Dermis blood vessel endothelial cell (primary cell): ENCODE data around the gene UPK3A. TPM values are rescaled to one million over a fixed set of nuclear protein-coding genes. Genes with fewer than 3 reads are reported as not detected.
"Not testable (repeated sequence)": the region's sequence is repeated elsewhere in the genome, so short reads cannot be mapped to it uniquely, and the experiment has no call there.

ENCODE experiments used
- DNase-seq: peaks from one replicate; pipeline ENCODE4 v3.0.0; 2010
- total RNA-seq: library from RNA; depleted of rRNA; stranded (reverse); fragments of >200 nt; gene quantifications from 2 replicates; pipeline ENCODE4 v1.2.3, GENCODE V29; 2014

Gene UPK3A
- total RNA-seq, 1 donor from 2014 or later = not detected

DNA sequence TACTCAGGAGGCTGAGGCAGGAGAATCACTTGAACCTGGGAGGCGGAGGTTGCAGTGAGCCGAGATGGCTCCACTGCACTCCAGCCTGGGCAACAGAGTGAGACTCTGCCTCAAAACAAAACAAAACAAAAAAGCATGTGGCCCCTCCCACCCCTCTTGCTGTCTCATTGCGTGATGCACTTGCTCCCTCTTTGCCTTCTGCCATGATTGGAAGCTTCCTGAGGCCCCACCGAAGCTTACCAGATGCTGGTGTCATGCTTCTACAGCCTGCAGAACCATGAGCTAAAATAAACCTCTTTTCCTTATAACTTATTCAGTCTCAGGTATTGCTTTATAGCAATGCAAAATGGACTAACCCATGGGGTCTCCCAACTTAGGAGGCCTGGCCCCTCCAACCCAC lies 26.8 kb upstream of the UPK3A start:
- not testable (repeated sequence) for DNase-seq

DNA sequence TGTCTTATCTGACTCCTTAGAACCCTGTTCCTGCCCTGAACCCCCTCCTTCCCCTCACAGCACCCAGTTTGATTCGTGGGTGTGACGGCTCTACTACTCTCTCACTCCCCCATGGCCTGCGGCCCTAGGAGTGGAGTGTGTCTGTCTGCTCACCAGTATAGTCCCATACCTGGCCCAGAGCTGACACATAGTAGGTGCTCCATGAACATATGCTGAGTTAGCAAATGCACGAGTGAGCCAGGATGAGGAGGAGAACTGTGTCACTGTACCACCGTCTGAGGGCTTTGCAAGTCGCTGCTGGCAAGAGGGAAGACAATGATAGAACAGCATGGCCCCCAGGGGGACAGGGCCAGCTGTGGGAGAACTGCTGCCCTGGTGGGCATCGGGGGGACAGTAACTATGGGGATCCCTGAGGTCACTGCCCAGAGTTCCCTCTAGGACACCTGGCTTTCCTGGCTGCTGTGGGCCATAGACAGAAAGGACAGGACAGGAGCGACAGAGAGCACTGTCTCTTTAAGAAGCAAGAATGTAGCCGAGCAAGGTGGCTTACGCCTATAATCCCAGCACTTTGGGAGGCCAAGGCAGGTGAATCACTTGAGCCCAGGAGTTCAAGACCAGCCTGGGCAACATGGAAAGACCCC lies 24.9 kb upstream of the UPK3A start:
- no peak for DNase-seq

DNA sequence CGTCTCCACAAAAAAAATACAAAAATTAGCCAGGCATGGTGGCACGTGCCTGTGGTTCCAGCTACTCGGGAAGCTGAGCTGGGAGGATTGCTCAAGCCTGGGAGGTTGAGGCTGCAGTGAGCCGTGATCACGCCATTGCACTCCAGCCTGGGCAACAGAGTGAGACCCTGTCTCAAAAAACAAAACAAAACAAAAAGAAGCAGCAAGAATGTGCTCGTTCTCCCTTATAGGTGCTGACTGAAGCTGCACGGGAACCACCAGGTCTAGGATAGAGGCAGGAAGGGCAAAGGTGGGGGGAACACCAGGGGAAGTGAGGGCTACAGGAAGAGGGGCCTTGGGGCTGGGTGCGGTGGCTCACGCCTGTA lies 24.4 kb upstream of the UPK3A start:
- not testable (repeated sequence) for DNase-seq

DNA sequence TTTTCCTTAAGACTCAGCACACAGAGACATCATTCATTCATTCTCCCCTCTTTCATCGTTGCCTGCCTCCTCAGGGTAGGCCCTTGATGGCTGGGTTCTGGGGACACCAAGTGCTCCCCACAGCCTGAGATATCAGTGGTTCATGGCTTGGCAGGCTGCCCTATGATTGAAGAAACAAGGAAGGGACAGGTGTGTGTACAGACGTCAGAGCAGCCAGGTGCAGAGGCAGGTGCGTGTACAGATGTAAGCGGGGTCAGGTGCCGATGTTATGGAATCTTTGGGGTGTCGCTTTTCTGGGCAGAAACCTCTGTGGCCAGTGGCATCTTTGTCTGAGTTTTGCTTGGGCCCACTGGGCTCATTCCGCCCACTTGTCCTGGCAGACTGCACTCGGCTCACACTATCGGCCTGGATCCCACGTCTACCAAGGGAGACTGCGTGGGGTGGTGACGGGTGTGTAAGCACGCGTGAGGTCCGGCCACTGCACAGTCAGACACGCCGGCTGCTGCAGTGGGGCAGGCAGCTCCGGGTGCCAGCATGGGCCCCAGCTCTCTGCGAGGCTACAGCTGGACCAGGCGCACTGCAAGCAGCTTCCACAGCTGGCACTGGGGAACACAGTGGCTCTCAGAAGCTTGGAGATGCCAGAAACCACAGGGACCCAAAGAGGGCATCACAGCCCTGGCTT lies 23.2 kb upstream of the UPK3A start:
- no peak for DNase-seq

DNA sequence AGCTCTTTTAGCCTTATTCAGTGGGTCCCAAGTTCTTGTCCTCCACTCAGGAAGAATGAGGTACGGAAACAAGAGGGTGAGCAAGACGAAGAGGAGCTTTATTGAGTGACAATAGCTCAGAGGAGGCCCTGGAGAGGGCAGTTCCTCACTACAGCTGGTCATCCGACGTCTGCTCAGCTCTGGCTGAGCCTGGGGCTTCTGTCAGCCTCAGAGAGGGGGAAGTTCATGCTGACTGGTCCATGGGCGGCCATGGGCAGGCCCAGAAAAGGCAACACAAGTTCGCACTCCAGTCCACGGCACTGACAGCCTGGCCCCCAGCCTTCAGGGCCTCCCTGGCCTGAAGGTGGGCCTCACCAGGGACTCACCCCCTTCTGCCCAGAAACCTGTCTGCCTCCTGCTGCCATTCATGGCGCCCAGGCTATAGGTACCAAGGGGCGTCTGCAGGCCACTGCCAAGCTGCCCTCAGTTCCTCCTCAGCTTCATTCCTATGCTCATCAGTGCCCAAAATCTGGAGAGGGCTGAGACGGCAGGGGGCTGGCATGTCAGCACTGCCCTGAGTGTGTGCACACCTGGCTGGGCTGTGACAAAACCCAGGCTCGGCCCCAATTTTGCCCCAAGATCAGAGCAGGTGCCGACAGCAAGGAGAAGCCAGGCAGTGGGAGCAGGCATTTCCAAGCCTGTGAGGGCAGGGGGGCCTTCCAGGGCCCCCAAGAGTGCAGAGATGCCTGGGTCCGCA lies 22.4 kb upstream of the UPK3A start:
- DNase-seq = no peak

DNA sequence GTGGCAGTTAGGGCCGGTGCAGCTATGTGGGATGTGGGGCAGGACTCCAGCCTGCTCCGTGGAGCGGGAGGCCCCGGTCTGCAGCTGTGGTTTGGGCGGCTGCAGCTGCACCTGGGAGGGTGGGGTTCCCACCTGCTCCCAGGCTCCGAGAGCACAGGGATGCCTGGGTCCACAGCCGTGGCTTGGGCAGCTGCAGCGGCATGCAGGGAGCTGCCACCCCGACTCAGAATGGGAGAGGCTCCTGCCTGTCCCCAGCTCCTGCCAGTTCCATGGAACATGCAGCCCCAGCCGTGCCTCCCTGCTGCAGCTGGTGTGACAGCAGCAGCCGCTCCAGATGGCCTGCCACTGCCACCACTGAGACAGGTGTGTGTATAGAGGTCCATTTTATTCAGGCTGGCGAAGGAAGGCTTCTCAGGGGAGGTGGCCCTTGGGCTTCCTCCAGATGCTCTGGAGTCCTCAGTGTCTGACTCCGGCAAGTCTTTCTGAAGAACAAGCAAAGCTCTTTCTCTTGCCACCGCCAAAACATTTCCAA lies 21.8 kb upstream of the UPK3A start:
- DNase-seq = no peak

DNA sequence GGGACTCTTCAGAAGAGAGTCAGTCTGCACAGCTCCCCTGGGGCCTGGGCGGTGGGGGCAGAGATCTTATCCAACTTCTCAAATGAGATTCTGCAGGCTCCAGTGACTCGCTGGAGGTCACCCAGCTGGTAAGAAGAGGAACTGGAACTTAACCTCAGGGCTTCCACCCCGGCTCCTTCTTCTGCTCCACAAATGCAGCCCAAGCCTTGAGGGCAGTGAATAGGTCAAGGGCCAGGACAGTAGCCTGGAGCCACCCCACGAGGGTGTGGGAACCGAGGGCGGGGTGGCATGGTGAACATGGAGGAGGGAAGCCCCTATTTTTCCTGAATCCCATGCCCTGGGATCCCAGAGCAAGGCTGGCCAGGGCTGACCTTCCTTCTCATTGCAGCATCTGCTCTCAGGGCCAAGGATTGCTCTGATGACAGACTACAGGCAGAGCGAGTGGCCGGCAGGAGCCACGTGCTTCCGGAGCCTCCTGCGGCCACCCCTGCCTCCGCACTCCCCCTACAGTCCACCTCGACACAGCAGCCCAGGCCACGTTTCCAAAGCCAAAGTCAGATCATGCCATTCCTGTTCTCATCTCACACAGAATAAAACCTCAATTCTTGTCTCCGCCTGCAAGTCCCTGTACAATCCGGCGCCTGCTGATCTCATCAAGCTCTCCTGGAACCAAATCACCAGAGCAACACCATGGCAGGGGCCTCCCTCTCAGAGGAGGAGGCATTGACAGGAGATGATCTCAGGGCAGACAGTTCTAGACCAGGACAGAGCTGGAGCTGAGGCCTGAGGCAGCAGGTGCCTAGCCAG lies 21.1 kb upstream of the UPK3A start:
- peak; percentile 88 for DNase-seq

DNA sequence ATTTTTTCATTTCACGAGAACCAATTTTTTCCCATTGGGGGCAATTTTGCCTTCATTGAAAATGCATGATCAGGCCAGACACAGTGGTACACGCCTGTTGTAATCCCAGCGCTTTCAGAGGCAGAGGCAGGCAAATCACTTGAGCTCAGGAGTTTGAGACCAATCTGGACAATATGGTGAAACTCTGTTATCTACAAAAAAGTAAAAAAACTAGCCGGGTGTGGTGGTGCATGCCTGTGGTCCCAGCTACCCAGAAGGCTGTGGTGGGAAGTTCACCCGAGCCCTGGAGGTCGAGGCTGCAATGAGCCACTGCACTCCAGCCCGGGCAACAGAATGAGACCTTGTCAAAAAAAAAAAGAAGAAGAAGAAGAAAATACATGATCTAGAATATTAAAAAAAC lies 19.2 kb upstream of the UPK3A start:
- DNase-seq = no peak

DNA sequence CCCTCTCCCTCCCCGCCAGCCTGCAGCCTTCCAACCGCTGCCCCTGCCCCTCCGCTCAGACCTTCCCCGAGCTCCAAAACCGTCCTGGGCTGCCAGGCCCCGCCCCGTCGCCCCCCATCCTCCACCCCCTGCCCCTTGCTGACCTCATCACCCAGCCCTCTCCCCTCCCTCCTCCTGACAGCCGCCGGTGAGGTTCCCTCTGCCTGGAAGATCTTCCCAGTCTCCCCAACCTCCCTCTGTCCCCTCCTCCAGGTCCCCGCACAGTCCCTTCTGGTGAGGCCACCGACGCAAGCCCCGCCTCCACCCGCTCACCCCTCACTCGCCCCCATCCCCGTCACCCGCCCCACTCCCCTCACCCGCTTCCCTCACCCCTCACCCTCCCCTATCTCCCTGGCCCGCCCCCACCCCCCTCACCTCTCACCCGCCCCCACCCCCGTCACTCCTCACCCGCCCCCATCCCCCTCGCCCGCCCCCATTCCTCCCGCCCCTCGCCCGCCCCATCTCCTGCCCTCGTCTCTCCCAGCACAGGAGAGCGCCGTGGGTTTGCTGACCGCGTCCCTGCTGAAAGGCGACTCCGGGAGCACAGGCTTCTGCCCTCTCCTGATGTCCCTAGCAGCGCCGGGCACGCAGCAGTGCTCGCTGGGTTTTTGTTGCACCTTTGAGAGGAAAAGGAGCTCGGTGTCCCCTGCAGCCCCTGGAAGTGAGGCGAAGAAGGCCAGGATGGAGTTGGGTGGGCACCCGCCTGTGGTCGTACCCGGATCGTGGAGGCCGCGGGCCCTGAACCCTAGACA lies 16.4 kb upstream of the UPK3A start:
- peak; percentile 26 for DNase-seq

DNA sequence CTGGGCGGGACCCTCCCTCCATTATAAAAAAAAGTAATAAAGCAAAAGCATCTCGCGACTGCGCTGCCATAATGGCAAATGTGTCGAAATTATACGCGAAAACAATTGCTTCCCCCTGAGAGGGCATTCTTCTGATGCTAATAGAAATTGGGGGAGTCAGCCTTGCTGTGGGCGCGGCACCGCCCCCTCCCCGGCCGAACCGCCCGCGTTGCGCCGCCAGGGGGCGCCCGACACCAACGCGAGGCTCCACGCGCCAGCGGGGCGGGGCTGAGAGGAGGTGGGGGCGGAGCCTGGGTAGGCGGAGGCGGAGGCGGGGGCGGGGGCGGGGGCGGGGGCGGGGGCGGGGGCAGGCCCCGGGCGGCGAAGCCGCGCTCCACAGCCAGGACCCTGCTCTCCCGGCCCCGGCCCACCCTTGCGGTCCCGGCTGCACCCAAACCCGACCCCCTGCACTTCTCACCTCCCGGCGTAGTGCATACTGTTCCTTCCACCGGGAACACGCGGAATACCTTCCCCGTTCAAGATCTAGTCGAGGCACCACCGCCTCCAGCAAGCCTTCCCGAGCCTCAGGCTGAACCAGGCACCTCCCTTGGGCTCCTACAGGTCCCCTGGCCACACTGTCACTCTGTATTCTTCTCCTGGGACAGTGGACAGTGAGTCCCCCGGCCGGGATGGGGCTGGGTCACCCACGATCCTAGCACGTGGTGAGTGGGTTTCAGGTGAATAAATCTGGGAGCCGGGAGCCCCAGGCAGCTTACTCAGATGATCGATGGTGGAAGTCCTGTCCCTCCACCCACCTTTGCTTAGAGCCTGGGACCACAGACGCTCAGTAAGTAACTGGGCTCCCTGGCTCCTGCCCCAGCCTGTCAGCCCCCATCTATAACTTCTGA lies 15.5 kb upstream of the UPK3A start:
- DNase-seq = peak; percentile 81

DNA sequence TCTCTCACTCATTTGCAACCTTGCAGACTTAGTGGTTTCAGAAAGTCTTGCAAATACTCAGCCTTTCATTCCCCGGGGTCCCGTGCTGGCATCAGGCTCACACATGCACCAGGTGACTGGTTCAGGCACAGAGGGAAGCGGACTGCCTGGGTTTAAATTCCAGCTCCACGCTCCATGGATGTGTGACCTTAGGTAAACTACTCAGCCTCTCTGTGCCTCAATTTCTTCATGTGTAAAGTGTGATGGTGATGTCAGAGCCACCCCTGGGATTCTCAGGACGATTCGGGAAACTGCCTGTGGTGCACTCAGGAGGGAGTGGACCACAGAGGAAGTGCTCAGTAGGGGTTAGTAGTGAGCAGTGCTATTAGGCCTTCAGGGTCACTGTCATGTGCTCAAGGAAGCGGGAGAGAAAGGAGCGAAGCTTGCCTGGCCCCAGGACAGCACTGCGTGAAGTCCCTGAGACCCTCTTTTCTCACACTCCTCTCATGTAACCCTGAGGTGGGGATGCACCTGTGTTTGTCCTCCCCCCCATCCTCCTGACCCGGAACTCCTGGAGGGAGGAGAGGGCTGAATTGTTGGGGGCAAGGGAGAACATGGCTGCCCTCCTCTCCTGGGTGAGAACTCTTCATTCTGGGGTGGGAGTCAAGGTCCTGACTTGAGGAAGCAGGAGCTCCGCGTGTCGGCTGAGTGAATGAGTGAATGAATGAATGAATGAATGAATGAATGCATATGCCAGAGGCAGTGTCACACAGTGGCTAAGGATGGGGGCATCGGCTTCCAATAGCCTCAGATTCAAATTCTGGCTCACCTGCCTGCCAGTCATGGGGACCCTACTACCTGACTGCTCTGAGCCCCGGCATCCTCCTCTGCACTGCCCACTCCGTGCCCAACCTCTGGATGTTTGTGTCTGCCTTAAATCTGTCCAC lies 14.4 kb upstream of the UPK3A start:
- no peak for DNase-seq

DNA sequence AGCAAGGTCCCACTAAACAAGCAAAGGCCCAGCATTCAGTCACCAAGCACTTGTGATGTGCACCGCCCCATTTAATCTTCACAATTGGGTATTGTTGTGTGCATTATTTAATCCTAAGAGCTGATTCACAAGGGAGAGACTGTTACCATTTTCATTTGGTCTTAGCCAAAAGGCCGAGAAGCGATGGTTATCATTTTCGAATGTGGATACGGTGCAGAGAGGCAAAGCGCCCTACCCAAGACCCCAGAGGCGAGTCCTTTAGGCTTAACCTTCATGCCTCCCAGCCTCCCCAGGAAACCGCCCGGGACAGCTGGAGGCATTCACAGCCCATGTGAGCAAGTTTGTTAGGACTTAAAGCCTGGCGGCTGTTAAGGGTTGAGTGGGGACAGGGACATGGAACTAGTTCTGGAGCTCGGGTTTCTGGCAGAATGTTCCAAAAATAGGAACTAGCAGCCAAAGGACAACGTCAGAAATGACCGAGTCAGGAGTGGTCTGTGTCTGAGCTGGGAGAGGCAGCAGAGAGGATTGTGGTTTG lies 13.0 kb upstream of the UPK3A start:
- DNase-seq = no peak

DNA sequence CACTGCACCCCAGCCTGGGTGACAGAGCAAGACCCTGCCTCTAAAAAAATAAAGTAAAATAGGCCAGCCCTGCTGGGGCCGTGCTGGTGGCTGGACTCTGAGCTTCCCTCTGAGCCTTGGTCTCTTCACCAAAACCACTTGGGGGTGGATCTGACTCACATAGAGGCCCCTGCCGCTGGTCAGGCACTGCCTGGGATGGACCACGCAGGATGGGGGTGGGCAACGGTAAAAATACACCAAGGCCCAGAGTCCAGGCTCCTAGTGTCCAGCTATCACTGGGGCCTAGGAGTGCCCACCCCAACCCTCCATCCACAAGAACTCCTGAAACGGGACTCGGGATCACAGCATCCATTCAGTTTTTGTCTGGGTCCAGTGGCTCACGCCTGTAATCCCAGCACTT lies 12.3 kb upstream of the UPK3A start:
- DNase-seq = no peak

DNA sequence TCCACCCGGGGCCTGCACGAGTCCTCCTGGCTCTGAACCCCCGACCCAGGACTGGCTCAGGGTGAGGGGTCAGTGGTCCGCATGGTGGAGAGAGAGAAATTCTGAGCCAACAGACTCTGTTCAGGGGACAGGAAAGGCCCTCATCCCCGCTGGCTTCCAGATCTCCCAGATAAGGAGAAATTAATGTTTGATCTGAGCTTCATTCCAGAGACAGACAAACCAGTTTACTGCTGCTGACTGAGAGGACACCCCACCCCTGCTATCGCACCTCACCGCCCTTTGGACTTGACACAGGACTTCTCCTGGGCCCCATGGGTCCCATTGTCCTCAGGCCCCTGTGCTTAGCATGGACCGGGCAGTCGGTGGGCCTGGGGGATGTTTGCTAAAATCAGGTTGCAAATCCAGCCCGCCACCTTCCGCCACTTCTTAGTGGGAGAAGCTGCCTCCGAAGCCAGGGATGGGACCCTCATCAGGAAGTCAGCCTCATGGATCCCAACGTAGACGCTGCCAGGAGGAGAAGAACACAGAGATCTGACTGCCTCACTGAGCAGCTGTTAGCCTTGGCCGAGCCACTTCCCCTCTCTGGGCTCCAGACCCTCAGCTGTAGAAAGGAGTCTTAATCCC lies 11.2 kb upstream of the UPK3A start:
- DNase-seq = no peak

DNA sequence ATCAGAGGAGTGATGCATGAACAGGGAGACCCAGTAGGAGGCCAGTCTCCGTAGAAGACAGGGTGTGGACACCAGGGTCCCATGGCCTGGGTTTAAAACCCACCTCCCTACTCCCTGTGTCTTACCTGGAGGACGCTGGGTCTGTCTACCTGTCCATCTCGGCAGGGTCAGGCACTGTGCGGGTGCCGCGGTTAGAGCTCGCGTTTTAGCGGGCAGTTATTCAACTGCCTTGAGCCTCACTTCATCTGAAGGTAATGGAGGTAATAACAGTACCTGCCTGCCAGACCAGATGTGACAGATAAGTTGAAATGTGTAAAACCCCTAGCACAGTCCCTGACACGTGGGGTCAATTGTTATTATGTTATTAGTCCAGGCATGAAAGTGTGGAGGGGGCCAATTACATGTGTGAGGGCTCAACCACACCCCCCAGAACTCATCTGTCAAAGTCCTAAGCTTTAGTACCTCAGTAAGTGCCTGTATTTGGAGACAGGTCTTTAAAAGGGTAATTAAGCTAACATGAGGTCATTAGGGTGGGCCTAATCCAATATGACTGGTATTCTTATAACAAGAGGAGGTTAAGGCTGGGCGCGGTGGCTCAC lies 8.1 kb upstream of the UPK3A start:
- DNase-seq = no peak

DNA sequence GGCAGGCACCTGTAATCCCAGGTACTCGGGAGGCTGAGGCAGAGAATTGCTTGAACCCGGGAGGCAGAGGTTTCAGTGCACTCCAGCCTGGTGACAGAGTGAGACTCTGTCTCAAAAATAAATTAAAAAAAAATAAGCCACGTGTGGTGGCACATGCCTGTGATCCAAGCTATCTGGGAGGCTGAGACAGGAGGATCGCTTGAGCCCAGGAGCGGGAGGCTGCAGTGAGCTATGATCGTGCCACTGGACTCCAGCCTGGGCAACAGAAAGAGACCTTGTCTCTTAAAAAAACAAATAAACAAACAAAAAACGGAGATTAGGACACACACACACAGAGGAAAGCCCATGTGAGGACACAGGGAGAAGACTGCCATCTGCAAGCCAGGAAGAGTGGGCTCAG lies 7.0 kb upstream of the UPK3A start:
- not testable (repeated sequence) for DNase-seq

DNA sequence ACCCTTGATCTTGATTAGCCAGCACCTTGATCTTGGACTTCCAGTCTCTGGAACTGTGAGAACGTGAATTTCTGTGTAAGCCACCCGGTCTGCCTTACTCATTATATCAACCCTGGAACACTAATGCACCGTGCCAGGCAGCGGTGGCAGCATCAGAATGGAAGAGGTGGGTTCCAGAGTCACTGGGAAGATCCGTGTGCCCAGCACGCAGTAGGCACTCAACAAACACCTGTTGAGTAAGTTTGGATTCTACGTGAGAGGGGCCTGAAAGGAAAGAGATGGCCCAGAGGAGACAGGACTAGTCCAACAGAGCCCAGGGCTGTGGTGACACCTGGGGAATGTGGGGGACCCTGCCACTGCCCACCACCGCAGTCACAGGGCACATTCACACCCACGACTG lies 6.6 kb upstream of the UPK3A start:
- DNase-seq = no peak

DNA sequence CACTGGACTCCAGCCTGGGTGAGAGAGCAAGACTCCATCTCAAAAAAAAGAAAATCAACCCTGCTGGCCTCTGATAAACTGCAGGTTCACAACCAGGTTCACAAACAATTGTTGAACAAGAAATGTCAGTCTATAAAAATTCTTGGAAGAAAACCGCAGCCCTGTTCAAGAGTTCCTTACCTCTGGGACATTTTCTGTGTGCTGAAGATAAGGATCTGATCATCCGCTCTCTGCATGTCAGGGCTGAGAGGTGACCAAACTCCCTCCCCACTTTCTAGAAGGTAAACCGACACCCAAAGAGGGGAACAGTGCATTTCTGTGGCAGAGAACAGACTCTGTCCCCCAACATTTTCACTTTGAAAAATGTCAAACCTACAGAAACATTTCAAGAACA lies 4.2 kb upstream of the UPK3A start:
- no peak for DNase-seq

DNA sequence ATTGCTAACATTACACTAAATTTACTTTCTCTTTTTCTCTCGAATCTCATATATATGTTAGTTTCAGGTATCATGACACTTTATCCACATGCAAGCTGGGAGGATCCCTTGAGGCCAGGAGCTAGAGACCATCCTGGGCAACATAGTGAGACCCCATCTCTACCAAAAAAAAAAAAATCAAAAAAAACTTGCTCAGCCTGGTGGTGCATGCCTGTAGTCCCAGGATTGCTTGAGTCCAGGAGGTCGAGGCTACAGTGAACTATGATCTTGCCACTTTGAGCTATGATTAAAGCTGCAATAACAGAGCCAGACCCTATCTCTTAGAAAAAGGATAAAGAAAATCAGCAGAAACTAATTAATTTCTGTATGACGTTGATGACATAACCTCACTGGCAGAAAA lies 3.7 kb upstream of the UPK3A start:
- DNase-seq = no peak
